Kidney (tissue), 14 donors: Measurements from ENCODE around the gene SOBP. TPM values are rescaled to one million over a fixed set of nuclear protein-coding genes. Genes with fewer than 3 reads are reported as not detected.

Experiments used
- DNase-seq, 5 donors: peaks; one replicate each; pipeline ENCODE4 v3.0.0-alpha.2; 2013 to 2020
- FAIRE-seq: peaks from 2 replicates; lab custom pipeline; 2012; peaks lifted over from hg19 to GRCh38; lab: Jason Lieb, UNC
- H3K27ac ChIP-seq, 2 donors: one replicate each; pipeline ENCODE4 v1.7.0; 2013; ENCODE audit warnings: low read depth in 2 of 2, low read length in 2 of 2, inconsistent platforms in 1 of 2
- H3K27me3 ChIP-seq: one replicate; pipeline ENCODE4 v1.7.1; 2013; ENCODE audit warnings: low read length, inconsistent platforms; ENCODE audit not compliant: control insufficient read depth, insufficient read depth
- H3K36me3 ChIP-seq, 3 donors: one replicate each; pipeline versions ENCODE4 v1.7.0 to v1.7.1; 2013; ENCODE audit warnings: low read length in 3 of 3, control low read depth in 1 of 3, inconsistent platforms in 1 of 3; ENCODE audit not compliant: insufficient read depth in 3 of 3, control insufficient read depth in 2 of 3
- H3K4me1 ChIP-seq, 3 donors: one replicate each; pipeline versions ENCODE4 v1.7.0 to v1.7.1; 2013; ENCODE audit warnings: low read length in 3 of 3, inconsistent platforms in 1 of 3, low read depth in 1 of 3; ENCODE audit not compliant: control insufficient read depth in 2 of 3, insufficient read depth in 2 of 3
- H3K4me3 ChIP-seq, 3 donors: one replicate each; pipeline versions ENCODE4 v1.7.0 to v1.8.1; 2013; ENCODE audit warnings: low read length in 3 of 3, control low read depth in 1 of 3, inconsistent platforms in 1 of 3
- H3K9ac ChIP-seq, 3 donors: one replicate each; pipeline versions ENCODE4 v1.7.0 to v1.7.1; 2013; ENCODE audit warnings: low read length in 3 of 3, control low read depth in 1 of 3, inconsistent platforms in 1 of 3
- H3K9me3 ChIP-seq, 3 donors: one replicate each; pipeline versions ENCODE4 v1.7.0 to v1.7.1; 2013; ENCODE audit warnings: low read length in 3 of 3, control low read depth in 1 of 3, inconsistent platforms in 1 of 3; ENCODE audit not compliant: control insufficient read depth in 2 of 3, insufficient read depth in 1 of 3
- CTCF ChIP-seq: IDR thresholded peaks from 3 replicates; pipeline ENCODE4 v1.5.1; 2012; ENCODE audit warnings: mild to moderate bottlenecking, moderate library complexity, borderline replicate concordance; ENCODE audit not compliant: insufficient read depth; ENCODE audit errors: extremely low read depth
- intact Hi-C: fragments of 100-400 bp; cut with DNase I; formaldehyde crosslinking; loops from one replicate; pipeline ENCODE4 v1.11.1; 2022
- polyA plus RNA-seq: library from polyadenylated mRNA; stranded (reverse); fragments of 350-450 nt; fragmentation: Illumina TruSeq; extraction: RNeasy Lipid Tissue Mini Kit (QIAGEN cat#74804); gene quantifications from one replicate; pipeline ENCODE4 v1.2.3, GENCODE V29; 2014; ENCODE audit warnings: low read depth, low replicate concordance; ENCODE audit not compliant: insufficient read depth
- total RNA-seq: library from RNA; stranded (reverse); fragmentation: NEBNext Ultra II Directional; extraction: Animal tissue kit (Norgen Biotek cat#: 25700); gene quantifications from one replicate; pipeline ENCODE4 v1.2.1, GENCODE V29; 2021
- donor health status: control.
- donor health status: control.
- donor health status: control.
- donor health status: control.
- donor health status: control.
- donor health status: DM: yes; HTN: yes; CAD: no.
- donor health status: Normal renal cell carcinoma (clear cell type).

Gene SOBP
- total and polyA plus RNA-seq, 2 donors from 2014 or later = 5.4 to 9.5 TPM

GRCh38 chr6:107564589-107564951 is 74.7 kb downstream of the SOBP start:
- no peaks in the 10 kb centered on the region for H3K27me3 ChIP-seq
- no peak for FAIRE-seq

GRCh38 chr6:107565165-107565723 is 75.3 kb downstream of the SOBP start:
- TF ChIP-seq CTCF = no peak
- H3K27ac ChIP-seq = no peak overlapping the region
- H3K4me3 ChIP-seq = no peak overlapping the region
- DNase-seq = no peak
- no peaks in the 10 kb centered on the region for H3K27me3 ChIP-seq
- no peaks in the 10 kb centered on the region for H3K9me3 ChIP-seq
- H3K9ac ChIP-seq = no peak overlapping the region
- FAIRE-seq = no peak
- H3K36me3 ChIP-seq = peaks cover 0 to 3% (median 0%) of the 10 kb centered on the region in 3 donors
- intact Hi-C loops = no loop called here
- peaks cover 2 to 5% (median 4%) of the 10 kb centered on the region in 3 donors for H3K4me1 ChIP-seq

More at GRCh38 chr6:107564589-107564951, 74.7 kb downstream of the SOBP start:
- H3K4me1 ChIP-seq = peaks cover 2 to 5% (median 4%) of the 10 kb centered on the region in 3 donors
- no peak overlapping the region for H3K27ac ChIP-seq
- peaks cover 0 to 3% (median 0%) of the 10 kb centered on the region in 3 donors for H3K36me3 ChIP-seq
- intact Hi-C loops = no loop called here
- H3K4me3 ChIP-seq = no peak overlapping the region
- H3K9ac ChIP-seq = no peak overlapping the region
- no peak for TF ChIP-seq CTCF
- no peaks in the 10 kb centered on the region for H3K9me3 ChIP-seq
- DNase-seq = peak in 2 of 5 donors; percentile 69 to 72

GRCh38 chr6:107567643-107568042 is 77.7 kb downstream of the SOBP start:
- peaks cover 0 to 3% (median 0%) of the 10 kb centered on the region in 3 donors for H3K36me3 ChIP-seq
- FAIRE-seq (no peak), DNase-seq (no peak)
- H3K4me1 ChIP-seq = peaks cover 2 to 5% (median 4%) of the 10 kb centered on the region in 3 donors
- H3K9ac ChIP-seq = no peak overlapping the region
- no peak overlapping the region for H3K4me3 ChIP-seq
- no peak overlapping the region for H3K27ac ChIP-seq
- intact Hi-C loops = no loop called here
- no peaks in the 10 kb centered on the region for H3K9me3 ChIP-seq
- TF ChIP-seq CTCF = no peak
- H3K27me3 ChIP-seq = no peaks in the 10 kb centered on the region
